ENCODE measurements around the gene THG1L. TPM values are rescaled to one million over a fixed set of nuclear protein-coding genes. Genes with fewer than 3 reads are reported as not detected.

THG1L gene
- total and polyA plus RNA-seq, 2 experiments from 2014 or later, result 7.5 to 10.2 TPM

DNA sequence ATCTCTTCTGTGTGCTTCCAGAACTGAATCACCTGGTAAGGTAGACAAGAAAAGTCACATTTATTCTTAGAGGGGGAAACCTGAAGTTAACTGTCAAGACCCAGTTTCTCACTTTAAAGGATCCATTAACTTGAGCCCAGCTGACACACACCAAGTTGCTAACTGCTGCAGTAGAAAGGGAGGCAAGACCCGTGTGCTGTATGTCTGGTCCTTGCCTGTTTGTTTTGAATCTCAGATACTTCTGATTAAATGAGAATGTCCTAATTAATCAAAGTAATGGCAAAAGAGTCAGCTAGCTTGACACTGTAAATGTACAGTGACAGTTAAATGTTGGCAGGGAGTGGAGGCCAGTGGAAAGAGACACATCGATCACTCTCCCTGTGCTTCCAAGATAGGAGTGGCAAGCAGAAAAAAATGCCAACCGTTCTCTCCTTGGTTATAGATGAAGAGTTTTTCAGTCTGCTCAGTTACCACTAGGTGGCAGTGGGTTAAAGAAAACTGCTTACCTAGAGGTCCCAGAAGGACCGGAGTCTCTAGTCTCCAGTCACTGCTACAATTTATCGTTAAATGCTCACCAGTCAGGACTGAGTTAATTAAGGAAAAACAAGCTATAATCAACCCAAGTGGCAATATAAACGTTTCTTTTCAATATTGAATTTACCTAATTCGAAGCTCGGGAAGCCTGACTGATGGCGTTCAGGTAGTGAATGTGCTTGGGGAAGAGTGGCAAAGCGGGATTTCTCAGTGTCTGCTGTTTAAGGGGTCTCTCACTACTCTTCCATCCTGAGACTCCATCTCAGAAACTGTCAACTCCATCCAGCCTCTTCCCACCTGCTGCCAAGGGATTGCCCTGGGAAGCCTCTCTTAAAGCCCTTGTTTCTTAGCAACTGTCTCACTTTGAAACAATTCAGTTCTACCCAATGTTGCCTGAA, 30.7 kb downstream of the THG1L start:
- Histone ChIP-seq H3K4me3 (no peak overlapping the region), H3K27me3 (no peaks in the 10 kb centered on the region), H3K4me2 (peak overlapping the region; percentile 15), H3K9me3 (ENCODE audit: low read depth) (no peaks in the 10 kb centered on the region), H2AFZ (no peak overlapping the region), H4K20me1 (ENCODE audit: insufficient read depth, poor library complexity, severe bottlenecking) (no peaks in the 10 kb centered on the region), H3K36me3 (replicated peaks; ENCODE audit: insufficient read depth, low read depth) (no peaks in the 10 kb centered on the region), H3K4me1 (ENCODE audit: insufficient read depth) (no peaks in the 10 kb centered on the region), H3K27ac (no peak overlapping the region), H3K79me2 (no peaks in the 10 kb centered on the region), H3K9me2 (replicated peaks; ENCODE audit: insufficient read depth) (no peaks in the 10 kb centered on the region)
- DNase-seq (ENCODE audit: low spot score), result peak; percentile 83
- WGBS (ENCODE audit: low lambda C conversion rate, missing lambda C conversion rate), result 41% methylated on average over 10 of the region's 10 CpGs
- TF ChIP-seq CTCF (IDR thresholded peaks at IDR 0.05; ENCODE audit: poor library complexity) (peak; percentile 77), EZH2phosphoT487 (IDR thresholded peaks at IDR 0.05; ENCODE audit: low read depth, severe bottlenecking, unreplicated experiment) (no peak), EZH2 (IDR thresholded peaks at IDR 0.05; ENCODE audit: borderline replicate concordance) (no peak)

DNA sequence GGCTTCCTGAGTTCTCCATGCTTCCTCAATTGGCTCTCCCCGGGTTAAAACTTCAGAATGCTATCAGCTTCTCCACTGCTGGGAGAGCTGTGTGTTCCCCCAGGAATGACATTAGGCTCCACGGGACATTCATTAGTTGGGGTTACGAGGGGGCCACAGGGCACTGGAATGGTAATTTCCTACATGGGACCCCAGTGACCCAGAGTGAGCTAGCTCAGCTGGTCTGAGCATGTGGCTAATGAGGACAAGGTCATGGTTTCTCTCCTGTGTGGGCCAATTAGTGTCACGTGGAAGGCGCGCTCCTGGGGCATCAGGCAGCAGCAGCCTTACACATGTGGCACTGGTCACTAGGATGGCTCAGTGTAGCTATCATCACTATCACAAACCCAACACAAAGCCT, 33.3 kb downstream of the THG1L start:
- H3K4me1 ChIP-seq (ENCODE audit: insufficient read depth), result no peaks in the 10 kb centered on the region
- H3K9me3 ChIP-seq (ENCODE audit: low read depth), result no peaks in the 10 kb centered on the region
- TF ChIP-seq CTCF (IDR thresholded peaks at IDR 0.05; ENCODE audit: poor library complexity), result no peak
- TF ChIP-seq EZH2 (IDR thresholded peaks at IDR 0.05; ENCODE audit: borderline replicate concordance), result no peak
- no peak for TF ChIP-seq EZH2phosphoT487 (IDR thresholded peaks at IDR 0.05; ENCODE audit: low read depth, severe bottlenecking, unreplicated experiment)
- H3K9me2 ChIP-seq (replicated peaks; ENCODE audit: insufficient read depth), result no peaks in the 10 kb centered on the region
- H3K36me3 ChIP-seq (replicated peaks; ENCODE audit: insufficient read depth, low read depth), result no peaks in the 10 kb centered on the region
- no peaks in the 10 kb centered on the region for H3K27me3 ChIP-seq
- DNase-seq (ENCODE audit: low spot score), result no peak
- H2AFZ ChIP-seq, result no peak overlapping the region
- H3K27ac ChIP-seq, result no peak overlapping the region
- H3K4me3 ChIP-seq, result no peak overlapping the region
- no peaks in the 10 kb centered on the region for H4K20me1 ChIP-seq (ENCODE audit: insufficient read depth, poor library complexity, severe bottlenecking)
- H3K79me2 ChIP-seq, result no peaks in the 10 kb centered on the region
- H3K4me2 ChIP-seq, result no peak overlapping the region
- WGBS (ENCODE audit: low lambda C conversion rate, missing lambda C conversion rate), result 92% methylated on average over 6 of the region's 6 CpGs

GRCh38 chr5:157766442-157766841, 35.2 kb downstream of the THG1L start:
- H3K9me3 ChIP-seq (ENCODE audit: low read depth), result no peaks in the 10 kb centered on the region

More at GRCh38 chr5:157766442-157766841, 35.2 kb downstream of the THG1L start:
- H3K4me2 ChIP-seq, result no peak overlapping the region
- H3K4me3 ChIP-seq, result no peak overlapping the region
- no peak for DNase-seq (ENCODE audit: low spot score)
- H3K9me2 ChIP-seq (replicated peaks; ENCODE audit: insufficient read depth), result no peaks in the 10 kb centered on the region
- no peak overlapping the region for H3K27ac ChIP-seq
- H3K36me3 ChIP-seq (replicated peaks; ENCODE audit: insufficient read depth, low read depth), result no peaks in the 10 kb centered on the region
- H3K4me1 ChIP-seq (ENCODE audit: insufficient read depth), result no peaks in the 10 kb centered on the region
- H4K20me1 ChIP-seq (ENCODE audit: insufficient read depth, poor library complexity, severe bottlenecking), result no peaks in the 10 kb centered on the region
- no peak overlapping the region for H2AFZ ChIP-seq
- TF ChIP-seq CTCF (IDR thresholded peaks at IDR 0.05; ENCODE audit: poor library complexity) (no peak), EZH2phosphoT487 (IDR thresholded peaks at IDR 0.05; ENCODE audit: low read depth, severe bottlenecking, unreplicated experiment) (no peak), EZH2 (IDR thresholded peaks at IDR 0.05; ENCODE audit: borderline replicate concordance) (no peak)
- H3K79me2 ChIP-seq, result no peaks in the 10 kb centered on the region
- no peaks in the 10 kb centered on the region for H3K27me3 ChIP-seq
- 97% methylated on average over 7 of the region's 7 CpGs for WGBS (ENCODE audit: low lambda C conversion rate, missing lambda C conversion rate)

Data from hepatocyte (in vitro differentiated cells).